GM19397 (cell line): ENCODE measurements around the gene RIT2.
"Not testable (repeated sequence)": the region's sequence is repeated elsewhere in the genome, so short reads cannot be mapped to it uniquely, and the experiment has no call there.

Experiments
- ATAC-seq: cut with Tn5 transposase; IDR thresholded peaks from one replicate; pipeline ENCODE4 v1.9.1; 2021; ENCODE audit warnings: mild to moderate bottlenecking, moderate library complexity; ENCODE audit not compliant: unreplicated experiment

RIT2 gene

GRCh38 chr18:42778445-42779042 lies 336.9 kb downstream of the RIT2 start:
- ATAC-seq: no peak

GRCh38 chr18:42778024-42778423 lies 337.5 kb downstream of the RIT2 start:
- ATAC-seq: no peak

GRCh38 chr18:42773870-42774269 lies 341.6 kb downstream of the RIT2 start:
- no peak for ATAC-seq

GRCh38 chr18:42771936-42772335 lies 343.5 kb downstream of the RIT2 start:
- ATAC-seq: no peak

GRCh38 chr18:42765302-42765701 lies 350.2 kb downstream of the RIT2 start:
- no peak for ATAC-seq

GRCh38 chr18:42760290-42760689 lies 355.2 kb downstream of the RIT2 start:
- no peak for ATAC-seq

- no peak for ATAC-seq
These were observed 356.6 kb downstream of the RIT2 start for GRCh38 chr18:42758852-42759251.

GRCh38 chr18:42756214-42756613 lies 359.3 kb downstream of the RIT2 start:
- no peak for ATAC-seq

- no peak for ATAC-seq
These were observed 362.6 kb downstream of the RIT2 start for GRCh38 chr18:42752916-42753315.

GRCh38 chr18:42746794-42747193 lies 368.7 kb downstream of the RIT2 start:
- no peak for ATAC-seq

- ATAC-seq: no peak
These were observed 369.6 kb downstream of the RIT2 start for GRCh38 chr18:42745931-42746330.

- no peak for ATAC-seq
These were observed 370.3 kb downstream of the RIT2 start for GRCh38 chr18:42745171-42745570.

- ATAC-seq: no peak
These were observed 371.9 kb downstream of the RIT2 start for GRCh38 chr18:42743373-42744138.

GRCh38 chr18:42742969-42743368 lies 372.5 kb downstream of the RIT2 start:
- no peak for ATAC-seq

- ATAC-seq: no peak
These were observed 373.0 kb downstream of the RIT2 start for GRCh38 chr18:42742474-42742873.

- not testable (repeated sequence) for ATAC-seq
These were observed 373.6 kb downstream of the RIT2 start for GRCh38 chr18:42741805-42742347.

- not testable (repeated sequence) for ATAC-seq
These were observed 374.2 kb downstream of the RIT2 start for GRCh38 chr18:42741299-42741698.

GRCh38 chr18:42736074-42736473 lies 379.4 kb downstream of the RIT2 start:
- ATAC-seq: no peak

- no peak for ATAC-seq
These were observed 381.0 kb downstream of the RIT2 start for GRCh38 chr18:42734520-42734919.

- no peak for ATAC-seq
These were observed 385.2 kb downstream of the RIT2 start for GRCh38 chr18:42730272-42730671.

- ATAC-seq: no peak
These were observed 396.3 kb downstream of the RIT2 start for GRCh38 chr18:42719221-42719620.

- no peak for ATAC-seq
These were observed 403.4 kb downstream of the RIT2 start for GRCh38 chr18:42712065-42712464.
